Measurements from ENCODE around the gene BTBD16. TPM values are rescaled to one million over a fixed set of nuclear protein-coding genes. Genes with fewer than 3 reads are reported as not detected.

The BTBD16 gene
- total and polyA plus RNA-seq, 2 of the 13 experiments (the other 11 are each of a cell fraction or from before 2014, with no cell fraction given), result 5.0 to 11.9 TPM

DNA sequence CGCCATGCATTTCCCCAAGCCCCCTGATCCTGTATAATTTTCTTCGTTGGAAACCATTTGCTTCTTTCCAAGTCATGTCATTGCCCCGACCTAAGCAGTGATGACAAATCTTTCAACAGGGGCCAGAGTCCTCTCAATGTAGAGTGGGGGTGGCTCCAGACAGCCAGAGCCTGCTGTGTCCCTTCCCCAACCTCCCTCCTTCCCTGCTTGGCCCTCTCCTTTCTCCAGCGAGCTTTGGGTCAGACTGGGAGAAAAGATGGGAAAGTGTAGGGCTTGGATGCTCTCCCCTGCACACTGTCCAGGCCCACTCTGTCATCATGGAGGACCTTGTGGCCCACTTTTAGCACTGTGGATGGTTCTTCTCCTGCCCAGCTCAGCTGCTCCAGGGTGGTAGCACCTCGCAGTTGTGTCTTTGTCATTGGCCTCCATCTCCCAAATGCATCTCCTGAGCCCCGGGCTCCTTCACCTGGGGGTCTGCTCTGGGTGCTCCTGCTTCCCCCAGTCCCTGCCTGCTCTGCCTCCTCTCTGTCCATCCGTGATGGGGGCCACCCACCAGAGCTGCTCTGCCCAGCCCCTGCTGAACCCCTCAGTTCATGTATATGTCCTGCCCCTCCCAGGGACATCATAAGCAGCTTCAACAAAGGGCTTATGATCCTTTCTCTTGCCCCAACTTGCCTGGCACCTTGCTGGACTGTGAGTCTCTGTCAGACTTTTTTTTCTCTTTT lies 37.5 kb downstream of the BTBD16 start (continued):
- TF ChIP-seq ZBTB38 (CRISPR knock-in tag; IDR thresholded peaks at IDR 0.05), result 0 out of 2 replicates have a peak, but pooled peaks have one; percentile 49
- 0 out of 2 replicates have a peak, but pooled peaks have one; percentile 12 for TF ChIP-seq GABPB1 (CRISPR knock-in tag; IDR thresholded peaks at IDR 0.05)
- TF ChIP-seq PHF21A (CRISPR knock-in tag; IDR thresholded peaks at IDR 0.05), result no peak
- no peak for TF ChIP-seq TCF7 (IDR thresholded peaks at IDR 0.05; ENCODE audit: low read depth)
- no peak for TF ChIP-seq JDP2 (CRISPR knock-in tag; IDR thresholded peaks at IDR 0.05; ENCODE audit: borderline replicate concordance)
- TF ChIP-seq ZNF615 (CRISPR knock-in tag; IDR thresholded peaks at IDR 0.05; ENCODE audit: borderline replicate concordance), result no peak
- TF ChIP-seq MXD4 (CRISPR knock-in tag; IDR thresholded peaks at IDR 0.05), result no peak
- TF ChIP-seq ZFP90 (CRISPR knock-in tag; IDR thresholded peaks at IDR 0.05; ENCODE audit: borderline replicate concordance), result no peak
- TF ChIP-seq, protein P1, sequence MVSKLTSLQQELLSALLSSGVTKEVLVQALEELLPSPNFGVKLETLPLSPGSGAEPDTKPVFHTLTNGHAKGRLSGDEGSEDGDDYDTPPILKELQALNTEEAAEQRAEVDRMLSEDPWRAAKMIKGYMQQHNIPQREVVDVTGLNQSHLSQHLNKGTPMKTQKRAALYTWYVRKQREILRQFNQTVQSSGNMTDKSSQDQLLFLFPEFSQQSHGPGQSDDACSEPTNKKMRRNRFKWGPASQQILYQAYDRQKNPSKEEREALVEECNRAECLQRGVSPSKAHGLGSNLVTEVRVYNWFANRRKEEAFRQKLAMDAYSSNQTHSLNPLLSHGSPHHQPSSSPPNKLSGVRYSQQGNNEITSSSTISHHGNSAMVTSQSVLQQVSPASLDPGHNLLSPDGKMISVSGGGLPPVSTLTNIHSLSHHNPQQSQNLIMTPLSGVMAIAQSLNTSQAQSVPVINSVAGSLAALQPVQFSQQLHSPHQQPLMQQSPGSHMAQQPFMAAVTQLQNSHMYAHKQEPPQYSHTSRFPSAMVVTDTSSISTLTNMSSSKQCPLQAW (CRISPR knock-in tag; IDR thresholded peaks at IDR 0.05), result no peak
- TF ChIP-seq MTF2 (CRISPR knock-in tag; IDR thresholded peaks at IDR 0.05; ENCODE audit: borderline replicate concordance), result no peak
- no peak for TF ChIP-seq ZNF616 (CRISPR knock-in tag; IDR thresholded peaks at IDR 0.05; ENCODE audit: low read depth)
- no peak for TF ChIP-seq KDM5A (IDR thresholded peaks at IDR 0.05; ENCODE audit: borderline replicate concordance, low read length)
- no peak for TF ChIP-seq MLLT10 (CRISPR knock-in tag; IDR thresholded peaks at IDR 0.05)
- TF ChIP-seq, protein P2, sequence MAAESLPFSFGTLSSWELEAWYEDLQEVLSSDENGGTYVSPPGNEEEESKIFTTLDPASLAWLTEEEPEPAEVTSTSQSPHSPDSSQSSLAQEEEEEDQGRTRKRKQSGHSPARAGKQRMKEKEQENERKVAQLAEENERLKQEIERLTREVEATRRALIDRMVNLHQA (CRISPR knock-in tag; IDR thresholded peaks at IDR 0.05), result no peak
- TF ChIP-seq, protein P3, sequence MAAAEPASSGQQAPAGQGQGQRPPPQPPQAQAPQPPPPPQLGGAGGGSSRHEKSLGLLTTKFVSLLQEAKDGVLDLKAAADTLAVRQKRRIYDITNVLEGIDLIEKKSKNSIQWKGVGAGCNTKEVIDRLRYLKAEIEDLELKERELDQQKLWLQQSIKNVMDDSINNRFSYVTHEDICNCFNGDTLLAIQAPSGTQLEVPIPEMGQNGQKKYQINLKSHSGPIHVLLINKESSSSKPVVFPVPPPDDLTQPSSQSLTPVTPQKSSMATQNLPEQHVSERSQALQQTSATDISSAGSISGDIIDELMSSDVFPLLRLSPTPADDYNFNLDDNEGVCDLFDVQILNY (CRISPR knock-in tag; conservative IDR thresholded peaks at IDR 0.05), result no peak
- TF ChIP-seq, protein P4, sequence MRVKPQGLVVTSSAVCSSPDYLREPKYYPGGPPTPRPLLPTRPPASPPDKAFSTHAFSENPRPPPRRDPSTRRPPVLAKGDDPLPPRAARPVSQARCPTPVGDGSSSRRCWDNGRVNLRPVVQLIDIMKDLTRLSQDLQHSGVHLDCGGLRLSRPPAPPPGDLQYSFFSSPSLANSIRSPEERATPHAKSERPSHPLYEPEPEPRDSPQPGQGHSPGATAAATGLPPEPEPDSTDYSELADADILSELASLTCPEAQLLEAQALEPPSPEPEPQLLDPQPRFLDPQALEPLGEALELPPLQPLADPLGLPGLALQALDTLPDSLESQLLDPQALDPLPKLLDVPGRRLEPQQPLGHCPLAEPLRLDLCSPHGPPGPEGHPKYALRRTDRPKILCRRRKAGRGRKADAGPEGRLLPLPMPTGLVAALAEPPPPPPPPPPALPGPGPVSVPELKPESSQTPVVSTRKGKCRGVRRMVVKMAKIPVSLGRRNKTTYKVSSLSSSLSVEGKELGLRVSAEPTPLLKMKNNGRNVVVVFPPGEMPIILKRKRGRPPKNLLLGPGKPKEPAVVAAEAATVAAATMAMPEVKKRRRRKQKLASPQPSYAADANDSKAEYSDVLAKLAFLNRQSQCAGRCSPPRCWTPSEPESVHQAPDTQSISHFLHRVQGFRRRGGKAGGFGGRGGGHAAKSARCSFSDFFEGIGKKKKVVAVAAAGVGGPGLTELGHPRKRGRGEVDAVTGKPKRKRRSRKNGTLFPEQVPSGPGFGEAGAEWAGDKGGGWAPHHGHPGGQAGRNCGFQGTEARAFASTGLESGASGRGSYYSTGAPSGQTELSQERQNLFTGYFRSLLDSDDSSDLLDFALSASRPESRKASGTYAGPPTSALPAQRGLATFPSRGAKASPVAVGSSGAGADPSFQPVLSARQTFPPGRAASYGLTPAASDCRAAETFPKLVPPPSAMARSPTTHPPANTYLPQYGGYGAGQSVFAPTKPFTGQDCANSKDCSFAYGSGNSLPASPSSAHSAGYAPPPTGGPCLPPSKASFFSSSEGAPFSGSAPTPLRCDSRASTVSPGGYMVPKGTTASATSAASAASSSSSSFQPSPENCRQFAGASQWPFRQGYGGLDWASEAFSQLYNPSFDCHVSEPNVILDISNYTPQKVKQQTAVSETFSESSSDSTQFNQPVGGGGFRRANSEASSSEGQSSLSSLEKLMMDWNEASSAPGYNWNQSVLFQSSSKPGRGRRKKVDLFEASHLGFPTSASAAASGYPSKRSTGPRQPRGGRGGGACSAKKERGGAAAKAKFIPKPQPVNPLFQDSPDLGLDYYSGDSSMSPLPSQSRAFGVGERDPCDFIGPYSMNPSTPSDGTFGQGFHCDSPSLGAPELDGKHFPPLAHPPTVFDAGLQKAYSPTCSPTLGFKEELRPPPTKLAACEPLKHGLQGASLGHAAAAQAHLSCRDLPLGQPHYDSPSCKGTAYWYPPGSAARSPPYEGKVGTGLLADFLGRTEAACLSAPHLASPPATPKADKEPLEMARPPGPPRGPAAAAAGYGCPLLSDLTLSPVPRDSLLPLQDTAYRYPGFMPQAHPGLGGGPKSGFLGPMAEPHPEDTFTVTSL (CRISPR knock-in tag; IDR thresholded peaks at IDR 0.05; ENCODE audit: borderline replicate concordance), result no peak
- TF ChIP-seq IRF2 (CRISPR knock-in tag; IDR thresholded peaks at IDR 0.05), result no peak

All from HepG2 (cell line).